Measurements from ENCODE around the gene FBXL7. TPM values are rescaled to one million over a fixed set of nuclear protein-coding genes. Genes with fewer than 3 reads are reported as not detected.

The FBXL7 gene
- total and polyA plus RNA-seq, 9 of the 15 experiments (the other 6 are each of a cell fraction or from before 2014, with no cell fraction given): 0.04 to 0.08 TPM; not detected in 7

DNA sequence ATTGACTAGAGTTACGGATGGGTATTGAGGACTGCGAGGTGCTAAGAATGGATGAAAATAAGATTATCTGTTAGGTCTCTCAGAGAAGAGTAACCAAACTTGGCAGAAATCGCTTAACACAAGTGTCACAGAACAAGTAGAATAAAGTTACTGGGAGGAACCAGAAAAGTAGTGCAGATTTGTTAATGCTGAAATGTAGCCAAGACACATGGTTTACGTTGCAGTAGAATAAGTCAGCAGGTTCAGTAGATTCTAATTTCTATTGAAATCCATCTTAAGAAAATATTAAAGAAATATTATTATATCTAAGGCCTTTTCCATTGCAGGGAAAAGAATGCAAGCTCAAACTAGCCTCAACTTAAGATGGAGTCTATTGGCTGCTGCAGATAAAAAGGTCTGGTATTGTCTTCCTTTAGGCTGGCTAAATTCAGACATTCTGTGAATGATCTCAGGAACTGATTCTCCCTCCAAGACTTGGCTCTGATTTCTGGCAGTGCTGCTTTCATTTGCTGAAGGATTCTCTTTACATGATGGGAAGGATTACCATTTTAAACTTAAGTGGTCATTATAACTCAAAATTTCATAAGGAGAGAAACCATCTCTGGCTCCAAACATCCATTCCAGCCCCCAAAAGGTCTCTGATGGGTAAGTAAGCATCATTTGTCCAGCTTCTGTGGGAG lies 364.7 kb downstream of the FBXL7 start:
- no peak for ATAC-seq
- no peak for FAIRE-seq
- ChIA-PET CTCF (ENCODE audit: low intra/inter-chr PET ratio) (no interaction called here), POLR2A (no interaction called here)
- DNase-seq (ENCODE audit: extremely low read depth in 1 of 4, low spot score in 3 of 4): no peak
- Histone ChIP-seq H3K27ac (ENCODE audit: extremely low read depth, low read depth, low read length) (no peak overlapping the region), H3K9me1 (ENCODE audit: control insufficient read depth, insufficient read depth, low read length) (no peaks in the 10 kb centered on the region), H3K4me1 (replicated peaks in 1 of 2; ENCODE audit: control insufficient read depth in 2 of 2, insufficient read depth in 2 of 2, low read length in 2 of 2) (no peaks in the 10 kb centered on the region), H2AFZ (ENCODE audit: low read depth, low read length) (no peak overlapping the region), H3K4me2 (ENCODE audit: insufficient read depth, low read length) (no peak overlapping the region), H3K79me2 (ENCODE audit: control insufficient read depth, insufficient read depth, low read length) (no peaks in the 10 kb centered on the region), H3K9ac (ENCODE audit: insufficient read depth in 1 of 2, low read depth in 2 of 2, low read length in 2 of 2) (no peak overlapping the region), H3K27me3 (ENCODE audit: control insufficient read depth in 2 of 2, insufficient read depth in 2 of 2, low read length in 2 of 2) (no peaks in the 10 kb centered on the region), H4K20me1 (replicated peaks; ENCODE audit: control insufficient read depth, insufficient read depth, low read length) (no peaks in the 10 kb centered on the region), H3K36me3 (ENCODE audit: control insufficient read depth, insufficient read depth, low read length) (no peaks in the 10 kb centered on the region), H3K9me3 (replicated peaks; ENCODE audit: control insufficient read depth, insufficient read depth, low read depth, low read length) (peaks cover 3% of the 10 kb centered on the region), H3K4me3 (no peak overlapping the region)
- 0% methylated on average over 4 of the region's 4 CpGs for WGBS (ENCODE audit: insufficient coverage, low coverage, missing lambda C conversion rate)
- intact Hi-C loops (cut with micrococcal nuclease): no loop called here
- in situ Hi-C loops (cut with MboI): no loop called here
- BruUV-seq (replicated peaks): no TSS peak
- no peak for TF ChIP-seq MIER1 (IDR thresholded peaks at IDR 0.05; ENCODE audit: low read depth)
- TF ChIP-seq ESRRB (CRISPR knock-in tag; IDR thresholded peaks at IDR 0.05; ENCODE audit: borderline replicate concordance): no peak
- TF ChIP-seq, protein P1, sequence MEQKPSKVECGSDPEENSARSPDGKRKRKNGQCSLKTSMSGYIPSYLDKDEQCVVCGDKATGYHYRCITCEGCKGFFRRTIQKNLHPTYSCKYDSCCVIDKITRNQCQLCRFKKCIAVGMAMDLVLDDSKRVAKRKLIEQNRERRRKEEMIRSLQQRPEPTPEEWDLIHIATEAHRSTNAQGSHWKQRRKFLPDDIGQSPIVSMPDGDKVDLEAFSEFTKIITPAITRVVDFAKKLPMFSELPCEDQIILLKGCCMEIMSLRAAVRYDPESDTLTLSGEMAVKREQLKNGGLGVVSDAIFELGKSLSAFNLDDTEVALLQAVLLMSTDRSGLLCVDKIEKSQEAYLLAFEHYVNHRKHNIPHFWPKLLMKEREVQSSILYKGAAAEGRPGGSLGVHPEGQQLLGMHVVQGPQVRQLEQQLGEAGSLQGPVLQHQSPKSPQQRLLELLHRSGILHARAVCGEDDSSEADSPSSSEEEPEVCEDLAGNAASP (IDR thresholded peaks at IDR 0.05): no peak
- no peak for TF ChIP-seq ZNF3 (CRISPR knock-in tag; IDR thresholded peaks at IDR 0.05)
- TF ChIP-seq, protein P2, sequence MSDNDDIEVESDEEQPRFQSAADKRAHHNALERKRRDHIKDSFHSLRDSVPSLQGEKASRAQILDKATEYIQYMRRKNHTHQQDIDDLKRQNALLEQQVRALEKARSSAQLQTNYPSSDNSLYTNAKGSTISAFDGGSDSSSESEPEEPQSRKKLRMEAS (CRISPR knock-in tag; IDR thresholded peaks at IDR 0.05): no peak
- TF ChIP-seq DNMT1 (IDR thresholded peaks at IDR 0.05): no peak
- TF ChIP-seq SMAD3 (CRISPR knock-in tag; conservative IDR thresholded peaks at IDR 0.05): no peak
- TF ChIP-seq, protein P3, sequence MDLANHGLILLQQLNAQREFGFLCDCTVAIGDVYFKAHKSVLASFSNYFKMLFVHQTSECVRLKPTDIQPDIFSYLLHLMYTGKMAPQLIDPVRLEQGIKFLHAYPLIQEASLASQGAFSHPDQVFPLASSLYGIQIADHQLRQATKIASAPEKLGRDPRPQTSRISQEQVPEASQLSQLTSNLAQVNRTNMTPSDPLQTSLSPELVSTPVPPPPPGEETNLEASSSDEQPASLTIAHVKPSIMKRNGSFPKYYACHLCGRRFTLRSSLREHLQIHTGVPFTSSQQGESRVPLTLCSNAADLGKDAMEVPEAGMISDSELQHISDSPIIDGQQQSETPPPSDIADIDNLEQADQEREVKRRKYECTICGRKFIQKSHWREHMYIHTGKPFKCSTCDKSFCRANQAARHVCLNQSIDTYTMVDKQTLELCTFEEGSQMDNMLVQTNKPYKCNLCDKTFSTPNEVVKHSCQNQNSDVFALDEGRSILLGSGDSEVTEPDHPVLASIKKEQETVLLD (IDR thresholded peaks at IDR 0.05): no peak
- TF ChIP-seq, protein P4, sequence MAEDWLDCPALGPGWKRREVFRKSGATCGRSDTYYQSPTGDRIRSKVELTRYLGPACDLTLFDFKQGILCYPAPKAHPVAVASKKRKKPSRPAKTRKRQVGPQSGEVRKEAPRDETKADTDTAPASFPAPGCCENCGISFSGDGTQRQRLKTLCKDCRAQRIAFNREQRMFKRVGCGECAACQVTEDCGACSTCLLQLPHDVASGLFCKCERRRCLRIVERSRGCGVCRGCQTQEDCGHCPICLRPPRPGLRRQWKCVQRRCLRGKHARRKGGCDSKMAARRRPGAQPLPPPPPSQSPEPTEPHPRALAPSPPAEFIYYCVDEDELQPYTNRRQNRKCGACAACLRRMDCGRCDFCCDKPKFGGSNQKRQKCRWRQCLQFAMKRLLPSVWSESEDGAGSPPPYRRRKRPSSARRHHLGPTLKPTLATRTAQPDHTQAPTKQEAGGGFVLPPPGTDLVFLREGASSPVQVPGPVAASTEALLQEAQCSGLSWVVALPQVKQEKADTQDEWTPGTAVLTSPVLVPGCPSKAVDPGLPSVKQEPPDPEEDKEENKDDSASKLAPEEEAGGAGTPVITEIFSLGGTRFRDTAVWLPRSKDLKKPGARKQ (CRISPR knock-in tag; IDR thresholded peaks at IDR 0.05): no peak
- TF ChIP-seq ZFP1 (CRISPR knock-in tag; IDR thresholded peaks at IDR 0.05): no peak
- TF ChIP-seq, protein P5, sequence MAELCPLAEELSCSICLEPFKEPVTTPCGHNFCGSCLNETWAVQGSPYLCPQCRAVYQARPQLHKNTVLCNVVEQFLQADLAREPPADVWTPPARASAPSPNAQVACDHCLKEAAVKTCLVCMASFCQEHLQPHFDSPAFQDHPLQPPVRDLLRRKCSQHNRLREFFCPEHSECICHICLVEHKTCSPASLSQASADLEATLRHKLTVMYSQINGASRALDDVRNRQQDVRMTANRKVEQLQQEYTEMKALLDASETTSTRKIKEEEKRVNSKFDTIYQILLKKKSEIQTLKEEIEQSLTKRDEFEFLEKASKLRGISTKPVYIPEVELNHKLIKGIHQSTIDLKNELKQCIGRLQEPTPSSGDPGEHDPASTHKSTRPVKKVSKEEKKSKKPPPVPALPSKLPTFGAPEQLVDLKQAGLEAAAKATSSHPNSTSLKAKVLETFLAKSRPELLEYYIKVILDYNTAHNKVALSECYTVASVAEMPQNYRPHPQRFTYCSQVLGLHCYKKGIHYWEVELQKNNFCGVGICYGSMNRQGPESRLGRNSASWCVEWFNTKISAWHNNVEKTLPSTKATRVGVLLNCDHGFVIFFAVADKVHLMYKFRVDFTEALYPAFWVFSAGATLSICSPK (IDR thresholded peaks at IDR 0.05; ENCODE audit: borderline replicate concordance): no peak
- TF ChIP-seq, protein P6, sequence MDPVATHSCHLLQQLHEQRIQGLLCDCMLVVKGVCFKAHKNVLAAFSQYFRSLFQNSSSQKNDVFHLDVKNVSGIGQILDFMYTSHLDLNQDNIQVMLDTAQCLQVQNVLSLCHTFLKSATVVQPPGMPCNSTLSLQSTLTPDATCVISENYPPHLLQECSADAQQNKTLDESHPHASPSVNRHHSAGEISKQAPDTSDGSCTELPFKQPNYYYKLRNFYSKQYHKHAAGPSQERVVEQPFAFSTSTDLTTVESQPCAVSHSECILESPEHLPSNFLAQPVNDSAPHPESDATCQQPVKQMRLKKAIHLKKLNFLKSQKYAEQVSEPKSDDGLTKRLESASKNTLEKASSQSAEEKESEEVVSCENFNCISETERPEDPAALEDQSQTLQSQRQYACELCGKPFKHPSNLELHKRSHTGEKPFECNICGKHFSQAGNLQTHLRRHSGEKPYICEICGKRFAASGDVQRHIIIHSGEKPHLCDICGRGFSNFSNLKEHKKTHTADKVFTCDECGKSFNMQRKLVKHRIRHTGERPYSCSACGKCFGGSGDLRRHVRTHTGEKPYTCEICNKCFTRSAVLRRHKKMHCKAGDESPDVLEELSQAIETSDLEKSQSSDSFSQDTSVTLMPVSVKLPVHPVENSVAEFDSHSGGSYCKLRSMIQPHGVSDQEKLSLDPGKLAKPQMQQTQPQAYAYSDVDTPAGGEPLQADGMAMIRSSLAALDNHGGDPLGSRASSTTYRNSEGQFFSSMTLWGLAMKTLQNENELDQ (CRISPR knock-in tag; IDR thresholded peaks at IDR 0.05; ENCODE audit: borderline replicate concordance): no peak
- no peak for TF ChIP-seq ETS2 (tag; IDR thresholded peaks at IDR 0.05; ENCODE audit: borderline replicate concordance, poor library complexity, severe bottlenecking)

Measured in K562 (cell line).